Karpas-422 (cell line): ENCODE measurements around the gene SLC15A3. TPM values are rescaled to one million over a fixed set of nuclear protein-coding genes. Genes with fewer than 3 reads are reported as not detected.

ENCODE experiments used
- small RNA-seq: library from RNA; depleted of rRNA; stranded (forward); fragments of <200 nt; gene quantifications from one replicate; pipeline ENCODE3, GENCODE V24; 2014
- total RNA-seq: library from RNA; depleted of rRNA; stranded (reverse); fragments of >200 nt; shearing (Covaris generic); gene quantifications from 2 replicates; pipeline ENCODE4 v1.2.3, GENCODE V29; 2014; ENCODE audit warnings: low replicate concordance; rRNA removed

SLC15A3 gene
- total RNA-seq, 1 experiment from 2014 or later = 64.7 TPM

Small RNAs within 50 kb of the gene (small RNA-seq; reads per million reads assigned to genes)
- not detected for gene RNU6-933P

Other genes starting within 250 kb of the SLC15A3 start
- not detected in 2 replicates for gene MS4A18, start 227.5 kb downstream of the SLC15A3 start, total RNA-seq
- gene MS4A15, start 195.3 kb downstream of the SLC15A3 start, total RNA-seq = not detected in 2 replicates
- not detected in 2 replicates for gene MS4A10, start 166.8 kb downstream of the SLC15A3 start, total RNA-seq
- 10.4 and 21.2 TPM in 2 replicates for gene CCDC86, start 110.1 kb downstream of the SLC15A3 start, total RNA-seq
- not detected in 2 replicates for gene PTGDR2, start 96.2 kb downstream of the SLC15A3 start, total RNA-seq
- gene ZP1, start 84.6 kb downstream of the SLC15A3 start, total RNA-seq = not detected in 2 replicates
- gene PRPF19, start 45.6 kb downstream of the SLC15A3 start, total RNA-seq = 87.2 and 109 TPM in 2 replicates
- 42.3 and 44.4 TPM in 2 replicates for gene TMEM109, start 38.0 kb downstream of the SLC15A3 start, total RNA-seq
- 1.6 and 5.2 TPM in 2 replicates for gene TMEM132A, start 27.7 kb downstream of the SLC15A3 start, total RNA-seq
- not detected in 2 replicates for gene CD6, start 19.5 kb upstream of the SLC15A3 start, total RNA-seq
- not detected in 2 replicates for gene CD5, start 150.3 kb upstream of the SLC15A3 start, total RNA-seq
- gene VPS37C, start 209.2 kb upstream of the SLC15A3 start, total RNA-seq = 11.3 and 13.8 TPM in 2 replicates